GM12872 (cell line): ENCODE measurements around the gene C1orf94.

ENCODE experiments used
- TF ChIP-seq, protein P1 (sequence below): IDR thresholded peaks from 3 replicates; pipeline ENCODE4 v1.5.1; 2011; ENCODE audit warnings: low read depth, mild to moderate bottlenecking, low read length, moderate library complexity; ENCODE audit not compliant: insufficient read depth

C1orf94 gene, protein sequence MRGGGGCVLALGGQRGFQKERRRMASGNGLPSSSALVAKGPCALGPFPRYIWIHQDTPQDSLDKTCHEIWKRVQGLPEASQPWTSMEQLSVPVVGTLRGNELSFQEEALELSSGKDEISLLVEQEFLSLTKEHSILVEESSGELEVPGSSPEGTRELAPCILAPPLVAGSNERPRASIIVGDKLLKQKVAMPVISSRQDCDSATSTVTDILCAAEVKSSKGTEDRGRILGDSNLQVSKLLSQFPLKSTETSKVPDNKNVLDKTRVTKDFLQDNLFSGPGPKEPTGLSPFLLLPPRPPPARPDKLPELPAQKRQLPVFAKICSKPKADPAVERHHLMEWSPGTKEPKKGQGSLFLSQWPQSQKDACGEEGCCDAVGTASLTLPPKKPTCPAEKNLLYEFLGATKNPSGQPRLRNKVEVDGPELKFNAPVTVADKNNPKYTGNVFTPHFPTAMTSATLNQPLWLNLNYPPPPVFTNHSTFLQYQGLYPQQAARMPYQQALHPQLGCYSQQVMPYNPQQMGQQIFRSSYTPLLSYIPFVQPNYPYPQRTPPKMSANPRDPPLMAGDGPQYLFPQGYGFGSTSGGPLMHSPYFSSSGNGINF

DNA sequence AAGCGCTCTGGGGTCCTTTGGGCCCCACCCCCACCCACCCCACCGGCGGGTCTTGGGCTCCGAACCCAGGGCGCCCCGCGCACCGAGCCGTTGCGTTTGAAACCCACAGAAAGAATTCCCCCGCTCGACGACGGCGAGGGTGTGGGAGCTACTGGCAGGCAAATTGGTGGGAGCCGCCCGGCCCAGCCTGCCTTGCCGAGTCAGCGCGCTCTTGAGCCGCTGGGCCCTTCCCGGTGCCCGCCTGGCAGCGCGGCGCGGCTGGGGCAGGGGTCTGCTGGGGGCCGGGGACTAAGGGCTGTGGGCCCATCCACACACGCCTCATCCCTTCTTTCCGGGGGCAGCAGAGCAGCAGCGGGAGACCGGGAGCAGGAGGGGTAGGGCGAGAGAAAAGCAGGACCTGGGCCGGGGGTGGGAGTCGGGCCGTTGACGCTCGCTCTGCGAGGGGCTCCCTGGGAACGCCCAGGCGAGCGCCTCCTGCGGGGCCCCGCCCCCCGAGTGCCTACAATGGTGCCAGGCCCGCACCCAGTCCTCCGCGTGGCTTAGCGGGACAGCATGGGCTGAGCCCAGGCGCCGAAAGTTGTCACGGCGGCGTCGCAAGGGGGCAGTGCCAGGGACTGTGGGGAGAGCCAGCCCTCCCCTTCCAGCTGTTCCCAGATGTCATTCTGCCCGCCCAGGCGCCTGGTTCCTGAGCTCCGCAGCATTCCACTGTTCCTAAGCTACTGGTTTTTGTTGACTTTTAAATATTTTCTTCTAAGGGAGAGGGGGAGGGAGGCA lies at the start of gene C1orf94:
Gene C1orf94, plus strand, starts transcription at position 78 of the 774 bp plus-strand sequence. CDS start 883 bp downstream, outside the sequence.
- TF ChIP-seq, protein P1, sequence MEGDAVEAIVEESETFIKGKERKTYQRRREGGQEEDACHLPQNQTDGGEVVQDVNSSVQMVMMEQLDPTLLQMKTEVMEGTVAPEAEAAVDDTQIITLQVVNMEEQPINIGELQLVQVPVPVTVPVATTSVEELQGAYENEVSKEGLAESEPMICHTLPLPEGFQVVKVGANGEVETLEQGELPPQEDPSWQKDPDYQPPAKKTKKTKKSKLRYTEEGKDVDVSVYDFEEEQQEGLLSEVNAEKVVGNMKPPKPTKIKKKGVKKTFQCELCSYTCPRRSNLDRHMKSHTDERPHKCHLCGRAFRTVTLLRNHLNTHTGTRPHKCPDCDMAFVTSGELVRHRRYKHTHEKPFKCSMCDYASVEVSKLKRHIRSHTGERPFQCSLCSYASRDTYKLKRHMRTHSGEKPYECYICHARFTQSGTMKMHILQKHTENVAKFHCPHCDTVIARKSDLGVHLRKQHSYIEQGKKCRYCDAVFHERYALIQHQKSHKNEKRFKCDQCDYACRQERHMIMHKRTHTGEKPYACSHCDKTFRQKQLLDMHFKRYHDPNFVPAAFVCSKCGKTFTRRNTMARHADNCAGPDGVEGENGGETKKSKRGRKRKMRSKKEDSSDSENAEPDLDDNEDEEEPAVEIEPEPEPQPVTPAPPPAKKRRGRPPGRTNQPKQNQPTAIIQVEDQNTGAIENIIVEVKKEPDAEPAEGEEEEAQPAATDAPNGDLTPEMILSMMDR = no peak

DNA sequence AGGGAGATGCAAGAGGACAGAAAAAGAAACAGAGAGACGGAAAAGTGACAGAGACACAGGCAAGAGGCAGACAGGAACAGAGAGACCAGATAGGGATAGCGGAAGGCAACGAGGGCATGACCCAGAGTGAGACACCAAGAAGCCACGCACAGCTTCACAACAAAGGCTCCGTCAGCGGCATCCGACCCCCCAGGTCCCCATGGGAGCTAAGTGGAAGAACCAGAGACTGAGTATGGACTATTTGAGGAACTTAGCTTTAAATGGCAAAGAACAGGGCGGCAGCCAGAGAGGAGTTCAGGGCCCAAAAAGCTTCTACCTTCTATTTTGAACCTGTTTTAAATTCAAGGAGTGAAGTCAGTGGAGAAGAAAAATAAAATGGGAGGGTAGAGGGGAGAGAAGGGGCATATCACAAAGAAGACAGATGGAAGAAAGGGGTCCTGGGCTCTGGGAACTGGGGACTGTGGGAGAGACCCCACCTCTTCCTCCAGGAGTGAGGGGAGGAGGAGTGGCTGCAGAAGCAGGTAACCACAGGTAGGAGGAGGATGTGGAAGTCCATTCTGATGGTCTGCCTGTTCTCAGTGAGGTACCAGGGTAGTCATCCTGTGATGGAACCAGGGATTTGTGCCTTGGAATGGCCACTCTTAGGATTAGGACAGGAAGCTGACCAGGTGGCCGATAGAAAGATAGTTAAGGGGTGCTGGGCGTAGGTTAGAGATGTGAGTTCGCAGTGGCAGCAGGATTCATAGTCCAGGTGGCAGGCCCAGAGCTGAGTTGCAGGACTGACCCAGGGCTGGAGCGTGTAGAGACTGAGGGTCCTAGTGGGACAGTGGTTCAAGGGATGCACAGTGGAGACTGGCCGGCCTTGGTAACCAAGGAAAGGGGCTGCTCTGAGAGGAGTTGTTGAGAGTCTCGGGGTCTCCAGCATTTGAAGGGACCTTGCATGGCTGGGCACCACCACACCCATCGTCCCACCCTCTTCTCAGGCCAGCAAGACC lies 49.4 kb upstream of the C1orf94 start:
- TF ChIP-seq, protein P1 = no peak

DNA sequence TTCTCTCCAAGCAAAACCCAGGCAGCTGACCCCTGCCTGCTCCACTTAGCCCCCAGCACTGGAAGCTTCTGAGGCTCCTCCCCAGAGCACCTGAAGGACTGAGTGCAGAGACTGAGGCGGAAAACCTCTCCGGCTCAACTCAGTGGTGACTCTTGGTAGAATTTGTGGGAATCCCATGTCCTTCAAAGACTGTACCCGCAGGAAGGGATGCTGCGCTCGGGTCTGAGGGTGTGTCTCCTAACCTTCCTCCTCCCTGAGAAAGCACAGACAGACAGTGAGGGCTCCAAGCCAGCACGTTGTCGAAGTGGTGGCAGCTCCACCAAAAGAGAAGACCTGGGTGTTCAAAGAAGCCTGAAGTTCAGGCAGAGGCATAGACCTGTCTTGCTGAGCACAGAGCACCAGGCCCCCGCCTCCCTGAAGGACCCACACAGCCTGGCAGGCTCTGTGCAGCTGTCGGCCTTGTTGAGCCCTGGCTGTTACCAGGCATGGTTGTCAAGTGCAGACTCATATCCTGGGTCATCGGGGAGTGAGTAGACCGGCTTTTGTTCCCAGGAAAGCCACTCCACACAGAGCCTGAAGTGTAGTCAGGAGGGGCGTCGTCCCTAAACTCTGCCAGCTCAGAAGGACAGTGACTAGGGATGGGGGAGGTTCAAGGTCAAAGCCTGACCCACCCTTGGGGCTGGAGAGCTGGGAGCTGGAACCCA lies 48.4 kb upstream of the C1orf94 start:
- TF ChIP-seq, protein P1 = no peak

DNA sequence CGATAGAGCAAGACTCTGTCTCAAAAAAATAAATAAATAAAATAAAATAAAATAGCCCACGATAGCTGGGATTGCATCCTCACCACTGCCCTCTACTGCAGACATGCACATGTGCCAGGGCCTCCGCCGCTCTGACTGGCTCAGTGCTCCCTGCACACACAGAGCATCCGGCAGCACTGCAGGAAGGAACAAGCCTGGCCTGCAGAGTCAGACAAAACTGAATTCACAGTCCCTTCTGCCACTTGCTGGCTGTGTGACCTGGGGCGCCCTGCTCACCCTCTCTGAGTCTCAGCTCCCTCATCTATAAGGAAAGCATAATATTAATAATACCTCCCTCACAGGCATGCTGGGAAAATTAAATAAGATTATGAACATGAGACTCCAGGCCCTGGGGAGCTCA lies 47.1 kb upstream of the C1orf94 start:
- TF ChIP-seq, protein P1 = no peak

DNA sequence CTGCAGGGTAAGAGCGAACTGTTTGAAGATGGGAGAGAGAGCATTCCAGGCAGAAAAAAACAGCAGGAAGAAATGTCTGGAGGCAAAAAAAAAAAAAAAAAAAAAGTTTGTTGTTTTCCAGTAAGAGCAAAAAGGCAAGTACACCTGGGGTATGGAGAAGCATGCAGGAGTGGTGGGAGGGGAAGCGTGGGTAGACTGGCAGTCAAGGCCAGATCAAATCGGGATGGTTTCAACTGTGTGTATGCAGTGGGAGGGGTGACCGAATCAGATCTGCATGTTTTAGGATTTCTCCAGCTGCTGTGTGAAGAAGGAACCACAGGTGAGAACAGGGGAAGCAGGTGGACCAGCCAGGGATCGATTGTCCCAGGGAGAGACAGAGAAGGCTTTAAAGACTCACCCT lies 46.4 kb upstream of the C1orf94 start:
- TF ChIP-seq, protein P1 = no peak

DNA sequence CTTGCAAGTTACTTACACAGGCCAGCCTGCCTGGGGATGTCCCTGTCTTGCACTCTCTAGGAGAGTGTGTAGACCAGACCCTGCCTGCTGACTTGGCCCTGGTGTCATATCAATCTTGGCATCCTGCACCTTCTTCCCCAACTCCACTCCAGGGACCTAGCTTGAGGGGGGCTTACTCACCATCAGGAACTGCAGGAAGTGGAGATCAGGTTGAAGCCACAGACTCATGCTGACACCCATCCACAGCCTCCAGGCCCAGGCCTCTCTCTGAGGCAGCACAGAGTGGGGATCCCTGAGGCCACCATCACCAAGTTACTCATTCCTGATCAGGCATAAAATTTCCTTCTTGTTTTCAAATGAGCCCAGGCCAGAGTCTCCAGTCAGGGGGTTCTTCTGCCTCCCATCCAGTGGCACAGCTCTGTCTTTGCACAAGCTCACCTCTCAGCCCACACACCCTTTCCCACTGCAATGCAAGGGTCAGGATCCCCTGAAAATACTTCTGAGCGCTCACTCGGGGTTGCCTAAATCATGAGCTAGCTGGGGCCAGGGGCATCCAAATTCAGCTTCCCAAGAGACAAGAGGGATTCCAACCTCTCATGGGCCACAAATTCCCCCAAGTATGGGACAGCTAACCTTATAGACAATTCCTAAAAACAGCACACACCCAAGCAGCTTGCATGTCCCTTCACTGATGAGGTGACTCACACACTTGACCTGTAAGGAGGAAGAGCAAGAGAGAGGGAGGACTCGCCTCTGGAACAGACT lies 45.1 kb upstream of the C1orf94 start:
- TF ChIP-seq, protein P1 = no peak
